Fibroblast of lung (primary cell): ENCODE data around the gene STK10.

ENCODE experiments used
- CTCF ChIP-seq, 2 donors: IDR thresholded peaks in 1 of 2; conservative IDR thresholded peaks in 1 of 2; 1 replicate in 1 of 2; 2 replicates in 1 of 2; pipeline ENCODE4 v1.5.1; 2011 to 2012; ENCODE audit warnings: low read length in 2 of 2, control low read depth in 1 of 2, inconsistent platforms in 1 of 2, low read depth in 1 of 2, mild to moderate bottlenecking in 1 of 2
- EZH2 ChIP-seq: IDR thresholded peaks from 2 replicates; pipeline ENCODE4 v1.5.1; 2012; ENCODE audit warnings: low read length, control low read depth, mild to moderate bottlenecking; ENCODE audit errors: missing control alignments

GRCh38 chr5:172164769-172165212, 23.2 kb downstream of the STK10 start:
- TF ChIP-seq CTCF (conservative IDR thresholded peaks at IDR 0.05 in 1 of 2, IDR thresholded peaks at IDR 0.05 in 1 of 2; ENCODE audit: low read depth in 1 of 2, low read length in 2 of 2) (no peak), EZH2 (no peak)
